ENCODE data around the gene KRTAP10-5.
"Not testable (repeated sequence)": the region's sequence is repeated elsewhere in the genome, so short reads cannot be mapped to it uniquely, and the experiment has no call there.

KRTAP10-5 gene

DNA sequence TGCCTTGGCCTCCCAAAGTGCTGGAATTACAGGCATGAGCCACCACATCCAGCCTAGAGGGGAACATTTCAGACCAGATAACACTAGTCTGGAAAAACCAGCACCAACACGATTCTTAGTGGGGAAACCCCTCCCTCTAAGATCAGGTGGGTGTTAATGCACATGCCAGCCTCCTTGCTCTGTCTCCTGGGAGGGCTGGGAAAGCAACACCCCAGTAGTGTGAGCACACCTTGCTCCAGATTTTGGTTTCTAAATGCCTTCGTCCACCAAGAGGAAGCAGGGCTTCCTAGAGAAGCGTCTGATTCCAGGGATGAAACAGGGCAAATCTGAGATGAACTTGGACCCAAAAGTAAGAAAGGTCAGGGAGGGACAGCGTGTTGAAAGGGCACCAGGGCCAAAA lies 9.1 kb downstream of the KRTAP10-5 start:
- DNase-seq = no peak

DNA sequence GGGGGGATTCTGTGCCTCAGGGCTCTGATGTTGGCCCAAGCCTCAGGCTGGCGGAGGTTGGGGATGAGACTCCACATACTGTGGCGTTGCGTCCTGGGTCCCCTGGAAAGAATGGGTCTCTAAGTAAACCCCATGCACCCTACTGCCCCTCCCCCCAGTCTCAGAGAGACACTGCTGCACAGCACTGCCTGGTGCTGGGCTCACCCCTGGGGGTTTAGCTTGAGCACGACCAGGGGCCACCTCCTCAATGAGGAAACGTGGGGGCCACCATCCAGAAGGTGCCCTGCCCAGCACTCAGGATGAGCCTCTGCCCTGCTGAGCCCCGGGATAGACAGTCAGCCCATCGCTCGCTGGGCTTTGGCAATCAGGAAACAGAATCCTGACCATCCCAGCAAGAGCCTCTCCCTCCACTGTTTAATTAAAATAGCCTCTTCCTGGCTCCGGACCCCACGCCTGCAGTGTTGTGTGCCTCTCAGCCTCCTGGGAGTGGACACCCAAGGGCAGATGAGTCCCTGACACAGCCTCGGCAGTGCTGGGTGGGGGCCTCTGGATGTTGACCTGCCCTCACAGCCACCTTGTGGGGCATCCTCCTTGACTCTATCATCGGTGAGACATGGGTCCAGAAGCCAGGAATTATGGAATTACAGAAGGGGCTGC lies 10.4 kb downstream of the KRTAP10-5 start:
- no peak for DNase-seq

GRCh38 chr21:44568667-44569556 lies 11.5 kb downstream of the KRTAP10-5 start:
- DNase-seq = no peak

DNA sequence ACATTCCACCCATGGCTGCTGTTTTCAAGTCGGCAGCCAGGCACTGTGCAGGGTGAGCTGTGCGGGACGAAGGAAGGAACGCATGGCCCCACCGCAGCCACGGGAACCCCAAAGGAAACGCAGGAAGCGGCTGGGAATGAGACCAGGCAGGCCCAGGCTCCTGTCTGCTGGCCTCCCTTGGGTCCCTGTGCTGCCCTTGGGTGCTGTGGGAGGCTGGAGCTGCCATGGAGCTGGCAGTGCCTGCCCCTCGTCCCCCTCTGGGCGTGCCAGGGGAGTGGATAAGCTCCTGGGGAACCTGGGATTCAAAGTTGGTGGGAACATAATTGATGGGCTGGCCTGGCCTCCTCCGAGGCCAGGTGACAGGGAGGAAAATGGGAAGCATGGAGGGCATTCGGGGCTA lies 12.1 kb downstream of the KRTAP10-5 start:
- DNase-seq = no peak

DNA sequence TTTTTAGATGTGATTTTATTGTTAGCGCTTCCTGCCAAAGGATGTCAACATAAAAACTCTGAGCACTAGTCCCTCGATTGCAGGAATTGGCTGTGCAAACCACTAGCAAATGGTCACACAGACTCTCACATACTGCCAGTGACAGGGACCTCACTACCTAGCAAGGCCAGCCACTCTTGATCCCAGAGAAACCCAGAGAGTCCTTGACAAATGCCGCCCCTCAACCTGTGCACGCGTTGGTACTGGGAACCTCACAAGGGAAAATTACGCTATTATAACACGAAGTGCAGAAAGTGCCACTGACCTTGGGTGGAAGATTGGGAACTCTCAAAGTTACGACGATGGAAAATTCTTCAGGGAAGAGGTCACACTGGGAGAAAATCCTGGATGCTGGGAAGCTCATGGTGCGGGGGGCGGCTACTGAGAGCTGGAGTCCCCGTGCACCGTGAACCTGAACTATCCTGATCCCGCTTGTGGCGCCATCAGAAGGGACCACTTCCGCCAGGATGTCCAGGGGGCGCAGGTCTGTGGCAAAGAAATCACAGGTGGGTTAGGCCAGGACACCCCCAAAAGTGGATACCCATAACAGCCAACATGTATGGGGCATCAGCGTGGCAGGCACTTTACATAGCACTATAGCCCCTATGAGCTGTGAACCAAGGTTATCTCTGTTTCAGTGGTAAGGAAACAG lies 12.8 kb downstream of the KRTAP10-5 start:
- no peak for DNase-seq

GRCh38 chr21:44566403-44566802 lies 14.0 kb downstream of the KRTAP10-5 start:
- no peak for DNase-seq

GRCh38 chr21:44564886-44565598 lies 15.4 kb downstream of the KRTAP10-5 start:
- DNase-seq = no peak

DNA sequence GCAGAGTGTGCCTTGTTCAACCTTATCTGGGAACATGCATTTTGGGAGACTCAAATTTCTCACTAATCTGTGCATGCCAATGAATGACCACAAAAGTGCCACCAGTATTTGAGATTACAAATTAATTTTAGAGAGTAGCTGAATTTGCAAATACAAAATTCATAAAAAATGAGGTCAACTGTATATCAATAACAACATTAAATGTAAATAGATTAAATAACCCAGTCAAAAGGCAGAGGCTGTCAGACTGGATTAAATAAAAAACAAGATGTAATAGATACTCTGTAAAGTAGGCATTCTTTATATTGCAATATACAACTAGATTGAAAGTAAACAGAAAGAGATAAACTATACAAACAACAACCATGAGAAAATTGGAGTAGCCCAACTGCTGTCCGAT lies 16.3 kb downstream of the KRTAP10-5 start:
- no peak for DNase-seq

DNA sequence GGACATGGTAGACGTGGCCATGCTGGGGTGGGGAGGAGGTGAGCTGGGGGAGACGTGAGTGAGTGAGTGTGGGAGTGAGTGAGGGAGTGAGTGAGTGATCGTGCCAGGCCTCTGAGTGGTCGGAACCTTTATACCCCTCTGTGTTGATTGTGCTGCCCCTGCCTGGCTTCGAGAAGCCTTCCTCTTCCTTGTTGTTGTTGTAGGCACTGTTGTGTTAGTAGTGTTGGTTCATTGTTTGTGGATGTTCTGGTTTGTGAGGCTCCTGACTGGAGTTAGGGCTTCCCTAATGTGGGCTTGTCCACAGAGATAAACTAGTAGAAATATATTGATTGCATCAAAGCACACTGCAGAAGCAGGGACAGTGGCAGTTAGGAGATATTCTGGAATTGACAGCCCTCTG lies 21.7 kb downstream of the KRTAP10-5 start, which contains the start of gene KRTAP10-3:
Gene KRTAP10-3, minus strand, starts transcription at position 101 of the 400 bp plus-strand sequence. Its CDS starts 80 bp downstream, at position 21.
- DNase-seq = no peak

- not testable (repeated sequence) for DNase-seq
Observed at GRCh38 chr21:44558329-44558675, 22.1 kb downstream of the KRTAP10-5 start.

- no peak for DNase-seq
Observed at GRCh38 chr21:44557491-44558328, 22.7 kb downstream of the KRTAP10-5 start.

GRCh38 chr21:44556879-44557278 lies 23.5 kb downstream of the KRTAP10-5 start:
- no peak for DNase-seq

GRCh38 chr21:44555200-44555875 lies 25.1 kb downstream of the KRTAP10-5 start:
- DNase-seq = no peak

GRCh38 chr21:44552681-44553080 lies 27.7 kb downstream of the KRTAP10-5 start:
- no peak for DNase-seq

- DNase-seq = no peak
Observed at GRCh38 chr21:44552136-44552535, 28.3 kb downstream of the KRTAP10-5 start.

- DNase-seq = no peak
Observed at GRCh38 chr21:44551340-44551961, 29.0 kb downstream of the KRTAP10-5 start, which contains the start of gene KRTAP10-2. Gene KRTAP10-2, minus strand, starts transcription at chr21:44551505. Its CDS starts 47 bp downstream, at chr21:44551458.

GRCh38 chr21:44550807-44551206 lies 29.6 kb downstream of the KRTAP10-5 start:
- no peak for DNase-seq

GRCh38 chr21:44550285-44550684 lies 30.1 kb downstream of the KRTAP10-5 start:
- not testable (repeated sequence) for DNase-seq

DNA sequence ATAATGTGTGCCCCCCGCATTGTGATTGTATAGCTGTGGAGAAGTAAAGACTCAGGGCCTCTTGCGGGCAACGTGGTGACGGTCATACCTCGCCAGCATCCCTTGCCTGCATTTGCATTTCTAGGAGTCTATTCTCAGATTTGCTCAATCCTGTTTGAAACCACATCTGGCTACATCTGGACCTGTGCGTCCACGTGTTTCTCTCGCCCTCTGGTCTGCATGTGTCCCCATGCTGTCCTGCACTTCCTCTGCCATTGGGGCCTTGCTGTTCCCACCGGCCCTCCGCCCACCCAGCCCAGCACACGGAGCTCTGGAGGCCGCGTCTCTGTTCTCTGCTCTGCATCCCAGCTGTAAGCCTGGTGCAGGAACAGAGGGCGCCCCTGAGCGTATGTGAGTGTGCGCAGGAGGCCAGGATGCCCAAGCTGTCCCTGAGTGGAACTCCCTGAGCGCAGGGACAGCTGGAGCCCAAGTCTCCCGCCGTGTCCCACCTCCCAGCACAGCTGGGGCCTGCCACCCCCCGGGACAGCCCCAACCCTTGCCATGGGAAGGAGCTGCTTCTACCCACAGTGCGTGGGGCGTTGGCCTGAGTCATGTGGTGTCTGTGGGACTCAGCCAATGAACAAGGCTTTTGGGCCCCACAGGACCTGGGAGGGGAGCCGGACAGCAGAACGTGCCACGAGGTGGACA lies 30.7 kb downstream of the KRTAP10-5 start:
- no peak for DNase-seq

DNA sequence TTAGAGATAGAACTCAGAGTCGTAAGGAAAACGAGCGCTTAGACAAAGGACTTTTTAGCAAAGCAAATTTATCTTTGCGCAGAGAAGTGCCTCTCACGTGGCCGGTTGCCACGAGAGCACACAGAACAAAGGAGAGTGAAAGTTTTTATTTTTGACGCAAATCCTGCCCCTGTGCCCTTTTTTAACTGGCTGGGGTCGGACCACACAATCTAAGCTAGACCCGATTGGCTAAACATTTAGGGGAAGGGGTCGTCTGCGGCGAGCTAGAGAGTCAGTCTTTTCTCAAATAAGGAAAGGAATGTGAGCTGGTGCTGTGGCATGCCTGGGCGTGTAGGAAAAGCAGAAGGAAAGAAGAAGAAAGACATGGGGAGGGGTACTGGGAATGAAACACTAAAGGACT lies 31.5 kb downstream of the KRTAP10-5 start:
- DNase-seq = no peak
